GM10266 (cell line): ENCODE measurements around the gene CCNY.

Source experiments
- DNase-seq: peaks from one replicate; pipeline ENCODE4 v3.0.0; 2012; ENCODE audit errors: extremely low spot score
- TF ChIP-seq, protein P1 (sequence below): IDR thresholded peaks from 2 replicates; pipeline ENCODE4 v1.5.1; 2012; ENCODE audit warnings: mild to moderate bottlenecking, low read depth; ENCODE audit not compliant: control insufficient read depth, insufficient read depth; ENCODE audit errors: missing control alignments

The CCNY gene

DNA sequence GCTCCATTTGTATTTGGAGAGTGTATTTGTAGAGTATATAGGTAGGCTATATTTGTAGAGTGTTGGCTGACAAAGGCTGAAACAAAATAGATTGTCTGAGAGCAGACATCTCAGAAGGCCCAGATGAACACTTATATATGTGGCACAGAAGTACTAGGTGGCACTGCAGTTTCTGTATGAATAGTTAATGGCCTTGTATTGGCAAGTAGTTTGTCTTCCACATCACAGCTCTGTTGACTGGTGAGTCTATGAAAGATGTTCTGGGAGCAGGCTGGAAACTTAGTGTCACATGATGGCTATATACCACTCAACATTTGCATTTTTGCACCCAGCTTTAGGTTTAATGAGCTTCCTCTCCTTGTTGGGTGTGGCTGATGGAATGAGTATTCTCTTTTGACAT lies 51.9 kb downstream of the CCNY start:
- TF ChIP-seq, protein P1, sequence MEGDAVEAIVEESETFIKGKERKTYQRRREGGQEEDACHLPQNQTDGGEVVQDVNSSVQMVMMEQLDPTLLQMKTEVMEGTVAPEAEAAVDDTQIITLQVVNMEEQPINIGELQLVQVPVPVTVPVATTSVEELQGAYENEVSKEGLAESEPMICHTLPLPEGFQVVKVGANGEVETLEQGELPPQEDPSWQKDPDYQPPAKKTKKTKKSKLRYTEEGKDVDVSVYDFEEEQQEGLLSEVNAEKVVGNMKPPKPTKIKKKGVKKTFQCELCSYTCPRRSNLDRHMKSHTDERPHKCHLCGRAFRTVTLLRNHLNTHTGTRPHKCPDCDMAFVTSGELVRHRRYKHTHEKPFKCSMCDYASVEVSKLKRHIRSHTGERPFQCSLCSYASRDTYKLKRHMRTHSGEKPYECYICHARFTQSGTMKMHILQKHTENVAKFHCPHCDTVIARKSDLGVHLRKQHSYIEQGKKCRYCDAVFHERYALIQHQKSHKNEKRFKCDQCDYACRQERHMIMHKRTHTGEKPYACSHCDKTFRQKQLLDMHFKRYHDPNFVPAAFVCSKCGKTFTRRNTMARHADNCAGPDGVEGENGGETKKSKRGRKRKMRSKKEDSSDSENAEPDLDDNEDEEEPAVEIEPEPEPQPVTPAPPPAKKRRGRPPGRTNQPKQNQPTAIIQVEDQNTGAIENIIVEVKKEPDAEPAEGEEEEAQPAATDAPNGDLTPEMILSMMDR, result no peak
- no peak for DNase-seq

DNA sequence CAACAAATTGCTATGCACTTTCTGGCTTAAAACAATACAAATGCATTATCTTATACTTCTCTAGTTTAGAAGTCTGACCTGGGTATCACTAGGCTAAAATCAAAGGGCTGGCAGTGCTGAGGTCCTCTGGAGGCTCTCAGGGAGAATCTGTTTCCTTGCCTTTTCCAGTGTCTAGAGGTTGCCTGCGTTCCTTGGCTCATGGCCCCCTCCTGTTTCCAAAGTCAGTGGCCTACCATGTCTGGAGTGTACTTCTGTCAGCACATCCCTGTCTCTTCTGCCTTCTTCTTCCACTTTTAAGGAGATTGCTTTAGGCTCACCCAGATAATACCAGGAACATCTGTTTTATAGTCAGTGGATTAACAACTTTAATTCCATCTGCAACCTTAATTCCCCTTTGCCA lies 52.4 kb downstream of the CCNY start:
- no peak for DNase-seq
- TF ChIP-seq, protein P1, result no peak

DNA sequence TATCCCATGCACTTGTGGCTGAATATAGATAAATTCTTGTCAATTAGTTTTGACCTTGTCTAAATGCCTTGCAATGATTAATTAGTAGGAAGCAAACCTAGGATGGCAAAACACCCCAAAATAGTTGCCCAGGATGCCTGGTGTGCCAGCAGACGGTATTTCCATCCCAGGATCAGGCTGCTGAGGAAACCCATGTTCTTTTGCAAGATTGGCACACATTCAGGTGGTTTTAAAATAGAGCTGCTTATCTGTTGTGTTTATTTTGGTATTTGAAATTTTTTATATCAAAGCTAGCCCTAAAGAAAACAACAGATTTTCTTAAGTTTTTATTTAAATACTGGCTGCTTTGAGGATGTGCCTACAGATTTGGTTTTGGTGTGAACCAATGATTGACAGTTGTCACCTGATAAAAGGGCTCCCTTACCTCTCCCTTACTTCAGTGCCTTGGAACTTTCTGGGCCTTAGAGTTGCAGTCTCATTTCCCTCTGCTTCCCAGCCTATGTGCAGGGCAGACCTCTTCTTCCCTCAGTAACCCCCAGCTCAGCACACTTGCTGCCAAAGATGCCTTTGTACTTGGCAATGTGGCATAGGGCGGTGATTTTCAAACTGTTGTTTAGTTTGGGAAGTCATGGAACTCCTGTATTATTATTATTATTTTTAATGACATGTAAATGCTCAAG lies 54.0 kb downstream of the CCNY start:
- DNase-seq, result no peak
- TF ChIP-seq, protein P1, result no peak

DNA sequence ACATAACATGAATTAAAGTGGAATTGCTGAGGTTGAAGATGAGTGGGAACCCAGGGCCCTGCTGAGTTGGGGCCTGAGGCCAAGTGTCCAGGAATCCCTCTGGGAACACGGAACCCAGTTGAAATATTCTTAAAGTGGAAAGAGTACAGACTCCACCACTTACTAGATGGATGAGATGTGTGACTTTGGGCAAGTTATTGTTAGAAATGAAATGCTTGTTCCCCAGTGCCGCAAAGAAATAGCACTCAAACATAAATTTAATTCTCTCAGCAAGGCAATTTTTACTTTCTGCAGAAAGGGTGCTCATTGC lies 54.5 kb downstream of the CCNY start:
- DNase-seq, result no peak
- TF ChIP-seq, protein P1, result no peak

DNA sequence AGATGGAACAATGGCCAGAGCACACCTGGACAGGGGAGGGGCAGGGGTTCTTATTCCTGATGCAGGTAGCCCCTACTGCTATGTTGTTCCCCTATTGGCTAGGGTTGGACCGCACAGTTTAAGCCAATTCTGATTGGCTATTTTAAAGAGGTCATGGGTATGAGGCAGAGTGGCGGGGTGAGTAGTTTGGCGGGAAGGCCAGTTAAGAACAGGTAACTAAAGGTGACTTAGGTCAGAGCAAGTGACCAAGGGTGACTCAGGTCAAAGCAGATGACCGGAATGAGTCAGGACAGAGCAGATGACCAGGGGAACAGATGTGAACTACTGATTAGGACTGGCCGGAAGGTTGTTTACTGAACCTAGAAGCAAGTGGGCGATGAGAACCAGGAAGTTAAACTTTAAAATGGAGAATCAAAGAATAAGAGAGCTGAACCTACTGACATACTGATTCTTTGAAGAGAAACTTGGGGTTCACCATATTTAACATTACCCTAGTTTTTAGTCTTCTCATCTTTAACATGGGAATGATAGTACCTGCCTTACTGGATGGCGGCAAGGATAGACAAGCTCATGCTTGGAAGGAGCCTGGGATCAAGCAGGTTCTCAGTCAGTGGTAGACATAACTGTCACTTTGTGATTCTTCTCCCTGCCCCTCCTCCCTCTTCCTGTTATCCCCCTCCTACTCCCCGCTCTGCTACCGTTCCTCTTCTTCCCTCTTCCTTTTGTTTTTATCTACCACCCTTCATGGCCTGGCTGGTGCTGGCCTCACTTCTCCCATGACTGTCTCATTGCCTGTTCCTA lies 55.0 kb downstream of the CCNY start:
- TF ChIP-seq, protein P1, result no peak
- no peak for DNase-seq

DNA sequence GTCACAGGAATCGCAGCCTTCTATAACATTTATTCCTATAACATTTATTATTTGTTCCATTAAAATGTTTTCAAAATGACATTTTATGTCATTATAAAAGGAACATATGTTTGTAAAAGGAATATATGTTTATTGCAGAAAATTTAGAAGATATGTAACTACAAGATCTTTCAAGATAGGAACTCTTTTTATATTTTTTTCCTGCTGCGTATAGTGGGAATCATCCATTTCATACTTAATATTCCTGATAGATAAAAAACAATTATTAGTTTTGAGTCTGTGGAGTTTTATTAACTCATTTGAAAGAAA lies 55.6 kb downstream of the CCNY start:
- no peak for DNase-seq
- TF ChIP-seq, protein P1, result no peak

DNA sequence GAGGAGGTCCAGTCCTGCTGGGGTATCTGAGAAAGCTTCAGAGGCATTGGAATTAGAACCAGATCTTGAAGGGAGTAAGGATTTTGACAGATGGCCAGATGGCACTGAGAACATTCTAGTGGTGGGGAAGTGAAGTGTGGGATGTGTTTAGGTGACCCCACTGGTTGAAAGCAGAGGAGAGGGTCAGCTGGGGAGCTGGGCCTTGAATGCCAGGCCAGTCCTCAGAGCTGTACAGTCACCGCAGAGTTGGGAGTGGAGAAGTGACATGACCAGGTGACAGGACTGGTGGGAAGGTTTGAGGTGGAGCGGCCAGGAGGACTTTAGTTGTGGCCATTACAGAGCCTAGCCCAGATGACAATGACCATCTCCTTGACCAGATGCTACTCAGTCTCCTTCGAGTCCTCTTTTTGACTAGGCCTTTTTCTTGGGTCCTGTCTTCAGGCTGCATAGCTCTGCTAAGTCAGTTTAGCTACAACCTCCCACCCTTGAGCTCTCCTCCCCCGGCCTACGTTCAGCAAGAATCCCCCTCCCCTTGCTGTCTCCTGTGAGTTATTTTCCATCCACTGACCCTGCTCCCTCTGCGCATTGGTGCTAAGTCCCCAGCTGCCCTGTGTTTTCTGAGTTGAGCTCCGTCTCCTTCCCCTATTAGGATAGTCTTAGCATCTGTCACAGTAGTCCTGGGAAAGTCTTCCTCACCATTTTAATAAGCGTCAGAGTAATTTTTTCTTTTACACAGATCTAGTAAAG lies 56.3 kb downstream of the CCNY start:
- TF ChIP-seq, protein P1, result no peak
- DNase-seq, result no peak
